NCI-H1092 treated with DMSO at 0.1 percent for 48 hours (cell line): ENCODE measurements around the gene MMS19.
A peak's percentile ranks its signal among the peaks of the same experiment; 100 is the strongest.
"Not testable (repeated sequence)": the region's sequence is repeated elsewhere in the genome, so short reads cannot be mapped to it uniquely, and the experiment has no call there.

Source experiments
- DNase-seq: peaks from one replicate; lab custom pipeline; 2025; lab: John Stamatoyannopoulos, UW

MMS19 gene

DNA sequence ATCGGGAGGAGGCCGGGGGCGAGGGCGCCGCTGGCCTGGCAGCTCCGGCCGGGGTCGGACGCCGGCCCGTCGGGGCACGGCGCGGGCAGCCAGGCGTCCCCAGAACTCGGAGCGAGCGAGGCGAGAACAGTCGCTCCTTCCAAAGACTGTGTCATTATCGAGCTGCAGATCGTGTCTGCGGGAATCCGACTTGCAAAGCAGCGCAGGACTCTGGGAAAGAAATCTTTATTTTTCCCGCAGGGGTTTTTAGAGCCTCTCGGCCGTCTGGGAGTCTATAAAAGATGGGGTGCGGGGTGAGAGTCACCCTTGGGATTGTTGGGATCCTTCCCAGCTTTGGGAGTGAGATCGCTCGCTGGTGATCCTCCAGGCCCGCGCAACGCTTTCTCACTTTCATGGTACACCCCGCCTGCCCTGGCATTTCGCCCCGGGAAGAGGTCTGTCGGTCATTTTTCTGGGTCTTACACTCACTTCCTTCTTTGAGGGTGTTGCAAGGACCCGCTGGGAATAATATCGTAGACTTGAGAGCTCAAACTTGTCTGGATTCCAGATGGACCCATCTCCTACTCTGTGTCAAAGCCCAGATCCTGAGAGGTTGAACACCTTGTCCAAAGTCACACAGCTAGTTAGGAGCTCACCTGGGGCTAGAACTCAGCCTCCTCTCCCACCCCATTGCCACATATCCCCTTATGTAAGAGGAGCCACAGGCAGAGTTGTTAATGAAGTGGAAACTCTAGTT is 1.5 kb upstream of the MMS19 start:
- DNase-seq = no peak

DNA sequence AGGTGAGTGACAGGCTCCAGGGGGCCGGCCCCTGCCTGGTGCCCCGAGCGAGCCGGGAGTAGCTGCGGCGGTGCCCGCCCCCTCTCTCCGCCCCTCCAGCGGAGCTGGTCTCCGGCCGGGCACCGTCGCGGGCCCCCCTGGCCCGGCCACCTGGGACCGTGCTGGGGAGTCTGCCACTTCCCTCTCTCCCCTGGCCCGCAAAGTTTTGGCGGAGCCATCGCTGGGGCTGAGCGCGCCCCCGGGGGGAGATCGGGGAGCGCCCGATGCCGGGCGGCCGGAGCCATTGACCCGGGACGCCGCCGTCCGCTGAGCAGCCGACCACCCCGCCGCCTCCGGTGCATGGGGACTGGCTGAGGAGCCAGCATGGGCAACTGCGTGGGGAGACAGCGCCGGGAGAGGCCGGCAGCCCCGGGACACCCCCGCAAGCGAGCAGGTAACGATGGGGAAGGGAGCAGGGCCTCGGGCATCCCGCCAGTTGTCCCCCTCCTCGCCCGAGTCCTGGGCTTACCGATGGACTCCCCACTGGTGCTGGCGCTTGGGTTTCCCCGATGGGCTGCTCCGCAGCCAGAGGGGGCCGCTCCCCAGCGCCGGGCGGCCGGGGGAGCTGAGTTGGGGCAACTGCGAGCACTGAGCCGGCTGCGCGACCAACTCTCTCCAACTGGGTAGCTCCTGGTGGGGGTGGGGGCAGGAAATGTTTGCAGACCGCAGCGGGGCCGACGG is 779 bp upstream of the MMS19 start, which contains the start of gene UBTD1:
TSS of gene UBTD1 (plus strand) at position 84 of the 720 bp plus-strand sequence. CDS start at position 364, 280 bp downstream.
- no peak for DNase-seq

DNA sequence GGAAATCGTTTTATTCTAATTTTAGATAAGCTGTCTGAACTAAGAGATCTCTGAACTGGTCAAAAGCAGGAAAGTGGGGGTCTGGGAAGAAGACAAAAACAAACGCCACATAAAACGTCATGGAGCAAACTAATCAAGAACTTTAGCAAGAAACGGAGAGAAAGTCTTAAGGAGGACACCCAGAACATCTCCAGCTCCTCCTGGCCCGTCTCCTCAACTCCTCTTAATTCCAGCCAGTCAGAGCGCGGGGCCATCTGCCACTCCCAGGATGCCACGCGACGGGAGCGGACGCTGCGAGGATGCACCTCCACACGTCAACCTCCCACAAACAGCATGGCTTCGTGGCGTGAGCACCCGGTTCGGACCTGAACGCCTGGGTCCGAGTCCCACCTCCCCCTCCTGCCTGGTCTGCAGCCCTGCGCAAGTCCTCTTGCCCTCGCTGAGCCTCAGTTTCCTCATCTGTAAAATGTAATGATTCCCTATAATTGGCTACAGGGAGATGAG is 598 bp downstream of the MMS19 start:
- peak; percentile 32 for DNase-seq

DNA sequence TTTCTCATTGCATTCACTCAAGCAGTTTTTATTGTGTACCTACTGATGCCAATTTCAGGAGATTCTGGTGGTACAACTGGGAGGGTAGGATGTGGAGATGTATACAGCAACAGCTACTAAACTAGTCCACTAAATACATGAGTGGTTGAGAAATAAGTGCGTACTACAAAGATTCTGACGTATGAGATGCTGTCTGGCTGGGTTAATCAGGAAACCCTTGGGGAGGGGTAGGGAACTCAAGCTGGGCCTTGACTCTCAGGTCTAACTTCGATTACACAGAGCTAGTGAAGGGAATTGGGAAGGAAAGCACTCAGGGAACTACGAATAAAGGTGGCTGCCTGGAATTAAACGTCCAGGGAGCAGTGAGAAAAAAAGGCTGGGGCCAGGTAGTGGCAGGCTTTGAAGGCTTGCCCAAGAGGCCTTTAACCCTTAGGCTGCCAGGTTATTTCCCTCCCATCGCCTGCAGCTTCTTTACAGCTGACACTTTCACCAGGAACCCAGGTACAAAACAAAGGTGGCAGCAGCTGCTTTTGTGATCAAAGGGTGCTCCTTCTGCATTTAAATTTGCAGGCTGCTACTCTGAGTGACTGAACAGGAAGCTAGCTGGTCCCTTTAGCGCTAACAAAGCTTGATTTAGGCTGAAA is 3.2 kb downstream of the MMS19 start:
- DNase-seq = no peak

DNA sequence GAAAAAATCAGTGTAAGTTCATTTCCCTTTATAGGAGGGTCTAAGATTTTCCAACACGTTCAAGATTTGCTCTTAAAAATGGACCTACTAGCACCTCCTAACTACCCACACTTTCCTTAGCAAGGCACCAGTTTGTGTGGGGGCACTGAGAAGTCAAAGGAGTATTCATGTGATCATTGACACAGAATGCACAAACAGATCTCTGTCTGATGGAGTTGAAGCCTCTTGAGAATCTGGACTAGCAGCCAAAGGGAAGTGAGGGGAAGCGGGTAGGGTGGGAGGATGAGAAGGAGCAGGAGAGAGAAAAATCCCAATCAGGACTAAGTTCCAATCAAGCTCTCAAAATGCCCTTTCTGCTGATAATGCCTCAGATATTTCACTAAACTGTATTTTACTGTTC is 4.1 kb downstream of the MMS19 start:
- no peak for DNase-seq

DNA sequence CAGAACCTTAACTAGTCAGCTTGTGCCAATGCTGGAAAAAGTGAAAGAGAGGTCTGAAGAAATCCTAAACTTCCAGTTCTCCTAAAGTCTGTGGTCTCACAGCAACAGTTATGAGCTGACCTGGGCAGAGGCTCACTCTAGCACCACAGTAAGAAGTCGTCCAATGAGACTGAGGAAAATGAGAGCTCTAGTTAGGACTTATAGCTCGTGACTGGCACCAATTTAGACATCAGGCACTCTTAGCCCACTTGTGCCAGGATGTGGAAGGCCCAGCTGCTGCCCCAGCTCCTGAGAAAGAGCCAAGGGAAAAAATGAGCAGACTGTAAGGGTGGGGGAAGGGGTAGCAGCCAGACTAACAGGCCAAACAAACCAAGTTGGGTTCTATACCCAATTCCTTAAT is 7.6 kb downstream of the MMS19 start:
- no peak for DNase-seq

DNA sequence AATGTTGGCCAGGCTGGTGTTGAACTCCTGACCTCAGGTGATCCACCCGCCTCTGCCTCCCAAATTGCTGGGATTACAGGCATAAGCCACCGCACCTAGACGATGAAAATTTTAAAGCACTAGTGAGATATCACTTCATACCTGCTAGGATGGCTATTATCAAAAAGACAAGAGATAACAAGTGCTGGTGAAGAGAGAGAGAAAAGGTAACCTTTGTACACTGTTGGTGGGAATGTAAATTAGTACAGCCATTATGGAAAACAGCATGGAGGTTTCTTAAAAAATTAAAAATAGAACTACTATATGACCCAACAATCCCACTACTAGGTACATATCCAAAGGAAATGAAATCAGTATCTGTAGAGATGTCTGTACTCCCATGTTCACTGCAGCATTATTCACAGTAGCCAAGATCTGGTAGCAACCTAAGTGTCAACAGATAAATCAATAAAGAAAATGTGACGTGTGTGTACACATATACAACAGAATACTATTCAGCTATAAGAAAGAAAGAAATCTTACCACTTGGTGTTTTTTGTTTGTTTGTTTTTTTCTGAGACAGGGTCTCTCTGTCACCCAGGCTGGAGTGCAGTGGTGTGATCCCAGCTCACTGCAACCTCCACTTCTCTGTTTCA is 12.5 kb downstream of the MMS19 start:
- DNase-seq = no peak

DNA sequence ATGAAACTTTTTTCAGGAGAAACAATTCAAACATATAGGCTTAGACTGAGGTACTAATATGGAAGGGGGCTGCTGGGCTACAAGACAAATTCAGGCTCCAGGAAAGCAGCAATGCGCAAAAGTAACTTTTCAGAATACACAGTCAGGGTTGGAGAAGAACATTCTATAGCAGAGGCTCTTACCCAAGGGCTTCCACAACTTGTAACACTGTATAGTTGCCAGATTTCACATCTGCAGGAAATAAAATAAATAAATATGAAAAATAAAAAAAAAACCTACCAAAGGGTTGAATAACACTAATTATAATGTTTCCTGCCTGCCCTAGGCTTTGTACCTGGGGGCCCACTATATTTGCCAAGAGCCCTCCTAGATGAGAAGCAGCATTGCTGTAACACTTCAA is 14.3 kb downstream of the MMS19 start:
- DNase-seq = no peak

DNA sequence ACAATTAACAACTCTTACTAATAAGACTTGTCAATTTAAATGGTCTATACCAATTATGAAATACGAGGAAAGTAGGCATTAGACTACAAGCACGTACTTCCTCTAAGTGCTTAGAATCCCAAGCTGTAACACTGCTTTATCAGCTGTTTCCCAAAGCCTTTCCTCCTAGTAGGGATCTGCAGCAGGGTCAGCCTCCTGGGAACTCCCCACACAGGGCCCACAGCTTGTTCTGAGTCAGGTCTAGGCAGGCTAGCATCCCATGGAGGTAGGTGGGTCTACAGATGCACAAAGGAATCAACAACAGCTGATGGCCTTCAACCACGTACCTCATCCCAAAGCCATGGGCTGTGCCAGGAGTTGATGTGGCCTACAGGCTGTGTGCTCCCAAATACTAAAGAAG is 14.7 kb downstream of the MMS19 start:
- no peak for DNase-seq

DNA sequence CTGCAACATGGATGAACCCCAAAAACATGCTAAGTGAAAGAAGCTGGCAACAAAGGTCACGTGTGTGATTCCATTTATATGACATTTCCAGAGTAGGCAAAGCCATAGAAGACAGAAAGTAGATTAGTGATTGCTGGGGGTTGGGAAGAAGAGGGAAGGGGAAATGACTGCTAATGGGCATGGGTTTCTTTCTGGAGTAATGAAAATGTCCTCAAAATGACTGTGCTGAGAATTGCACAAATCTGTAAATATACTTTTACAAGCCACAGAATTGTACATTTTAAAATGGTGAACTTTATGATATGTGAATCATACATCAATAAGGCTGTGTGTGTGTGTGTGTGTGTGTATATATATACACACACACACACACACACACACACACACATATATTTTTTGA is 15.8 kb downstream of the MMS19 start:
- DNase-seq = no peak

DNA sequence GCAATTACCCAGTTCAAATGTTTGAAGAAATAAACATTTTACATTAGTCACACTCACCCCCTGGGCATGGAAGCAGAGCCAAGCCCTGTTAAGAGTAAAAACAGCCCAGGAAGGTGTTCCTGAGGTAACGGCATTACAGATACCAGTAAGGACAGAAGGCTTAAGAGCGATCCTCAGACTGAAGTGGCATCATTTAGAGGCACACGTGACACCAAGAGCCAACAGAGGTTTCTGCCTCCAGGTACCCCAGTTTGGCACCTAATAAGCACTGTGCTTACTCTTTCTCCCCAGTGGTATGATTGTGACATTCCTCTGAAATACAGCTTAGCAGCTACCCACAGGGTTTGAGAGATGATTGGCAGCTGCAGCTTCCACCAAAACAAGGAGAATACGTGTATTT is 17.2 kb downstream of the MMS19 start:
- no peak for DNase-seq

DNA sequence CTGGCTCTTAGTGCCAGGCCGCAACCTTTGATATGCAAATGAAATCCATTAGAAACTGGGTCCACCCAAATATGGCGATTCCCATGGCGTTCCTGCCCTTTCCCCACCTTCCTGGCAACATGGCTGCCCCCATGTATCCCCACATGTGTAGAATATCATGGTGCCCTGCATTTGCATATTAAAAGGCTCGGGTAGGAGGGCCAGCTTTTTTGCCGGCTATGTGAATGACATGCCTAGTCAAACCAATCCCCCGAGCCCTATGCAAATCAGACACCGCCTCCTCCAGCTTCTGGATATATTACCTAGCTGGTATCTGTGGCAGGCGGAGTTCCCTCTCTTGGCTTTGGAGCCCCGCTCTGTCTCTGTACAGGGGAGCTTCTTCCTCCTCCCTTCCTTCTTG is 18.3 kb downstream of the MMS19 start:
- DNase-seq = no peak

DNA sequence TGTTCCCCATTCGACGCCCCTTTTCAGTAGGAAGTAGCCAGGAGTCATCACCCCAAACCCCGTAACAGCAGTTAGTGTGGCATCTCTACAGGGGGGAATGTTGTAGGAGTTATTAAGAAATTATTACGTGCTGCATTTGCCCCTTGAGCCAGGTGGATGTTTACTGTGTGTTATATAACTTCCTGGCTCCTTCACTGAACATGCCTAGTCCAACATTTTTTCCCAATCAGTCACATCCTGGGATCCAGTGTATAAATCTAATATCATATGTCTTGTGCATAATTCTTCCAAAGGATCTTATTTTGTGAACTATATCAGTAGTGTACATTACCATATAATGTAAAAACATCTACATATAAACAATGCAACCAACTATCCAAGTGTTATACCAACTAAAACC is 18.8 kb downstream of the MMS19 start:
- not testable (repeated sequence) for DNase-seq

DNA sequence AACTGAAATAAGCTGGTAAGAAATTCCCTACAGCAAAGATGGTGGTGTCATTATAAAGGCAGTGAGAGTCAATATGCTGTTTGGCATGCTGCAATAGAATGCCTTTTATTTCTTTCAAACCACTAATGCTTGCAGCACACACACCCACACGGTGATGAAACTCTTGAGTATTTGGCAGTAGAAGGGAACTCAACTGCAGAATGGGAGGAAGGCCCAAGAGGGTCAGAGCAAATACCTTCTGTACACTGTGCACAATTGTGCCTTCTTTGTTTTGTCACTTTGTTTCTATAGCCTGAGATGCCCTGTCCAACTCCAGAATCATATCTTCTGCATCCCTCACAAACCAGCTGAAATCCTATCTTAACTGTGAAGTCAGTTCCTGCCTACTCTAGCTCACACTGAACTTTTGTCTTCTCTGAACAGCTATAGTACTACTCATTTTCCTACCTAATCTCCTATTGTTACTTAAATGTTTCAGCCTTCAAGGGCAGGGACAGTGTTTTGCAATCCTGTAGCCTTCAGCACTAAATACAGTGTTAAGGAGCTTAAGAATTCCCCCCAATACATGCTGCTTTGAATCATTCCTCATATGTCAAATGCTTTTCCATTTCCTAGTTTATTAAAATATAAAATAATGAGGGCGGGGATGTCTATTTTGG is 22.2 kb downstream of the MMS19 start:
- DNase-seq = no peak

DNA sequence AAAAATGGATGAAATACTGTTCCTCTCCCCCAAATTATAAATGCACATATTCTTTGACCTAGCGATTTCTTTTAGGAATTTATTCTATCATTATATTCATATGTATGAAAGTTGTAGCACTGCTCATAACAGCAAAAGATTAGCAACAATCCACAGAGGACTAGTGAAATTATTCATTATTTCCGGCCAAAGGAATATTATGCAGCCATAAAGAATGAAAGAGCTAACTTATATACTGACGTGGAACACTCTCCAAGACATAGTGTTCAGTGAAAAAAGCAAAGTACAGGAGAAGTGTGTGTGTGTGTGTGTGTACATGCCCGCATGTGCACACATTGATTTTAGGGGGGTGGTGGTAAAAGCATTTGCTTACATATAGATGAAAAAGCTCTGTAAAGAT is 23.3 kb downstream of the MMS19 start:
- DNase-seq = no peak

DNA sequence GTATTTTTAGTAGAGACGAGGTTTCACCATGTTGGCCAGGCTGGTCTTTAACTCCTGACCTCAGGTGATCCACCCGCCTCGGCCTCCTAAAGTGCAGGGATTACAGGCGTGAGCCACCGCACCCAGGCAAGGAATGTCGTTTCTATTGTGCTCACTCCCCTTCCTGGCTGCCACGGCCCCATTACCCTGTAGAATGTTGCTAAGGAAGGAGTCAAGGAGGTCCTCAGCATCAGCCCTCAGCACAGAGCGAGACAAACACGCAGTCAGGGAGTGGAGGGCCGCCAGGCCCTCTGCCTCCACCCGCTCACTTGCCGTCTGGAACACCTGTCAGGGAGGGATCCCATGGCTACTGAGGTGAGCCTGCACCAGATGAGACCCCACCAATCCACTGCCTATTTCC is 29.4 kb downstream of the MMS19 start:
- DNase-seq = not testable (repeated sequence)

DNA sequence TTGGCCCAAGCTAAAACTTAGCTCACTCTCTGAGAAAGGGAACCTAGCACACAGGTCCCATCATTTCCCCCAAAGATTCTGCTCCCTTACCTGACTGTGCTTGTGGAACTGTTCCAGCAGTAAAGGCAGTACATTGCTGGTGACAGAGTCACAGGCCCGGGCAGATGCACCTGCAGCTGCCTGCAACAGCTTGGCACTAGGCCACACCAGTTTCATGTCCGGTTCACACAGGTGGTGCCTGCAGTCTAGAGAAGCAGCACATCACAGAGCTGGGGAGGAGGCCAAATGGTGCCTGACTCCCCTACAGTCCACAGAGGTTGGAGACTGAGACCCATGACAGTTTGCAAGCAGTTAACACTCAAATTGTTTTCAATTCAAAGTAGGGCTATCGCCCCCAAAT is 30.1 kb downstream of the MMS19 start:
- DNase-seq = no peak

DNA sequence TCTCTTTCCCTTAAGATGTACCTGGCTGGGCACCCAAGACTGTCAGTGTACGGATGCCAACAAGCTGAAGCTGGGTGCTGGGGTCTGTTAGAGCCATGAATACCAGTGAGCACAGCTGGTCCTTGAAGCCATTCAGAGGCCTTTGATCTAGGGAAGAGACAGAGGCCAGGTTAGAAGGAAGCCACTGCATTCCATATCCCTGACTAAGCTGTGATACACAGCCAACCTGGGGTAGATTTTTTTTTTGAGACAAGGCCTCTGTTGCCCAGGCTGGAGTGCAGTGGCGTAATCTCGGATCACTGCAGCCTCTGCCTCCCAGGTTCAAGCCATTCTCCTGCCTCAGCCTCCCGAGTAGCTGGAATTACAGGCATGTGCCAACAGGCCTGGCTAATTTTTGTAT is 31.5 kb downstream of the MMS19 start:
- no peak for DNase-seq

DNA sequence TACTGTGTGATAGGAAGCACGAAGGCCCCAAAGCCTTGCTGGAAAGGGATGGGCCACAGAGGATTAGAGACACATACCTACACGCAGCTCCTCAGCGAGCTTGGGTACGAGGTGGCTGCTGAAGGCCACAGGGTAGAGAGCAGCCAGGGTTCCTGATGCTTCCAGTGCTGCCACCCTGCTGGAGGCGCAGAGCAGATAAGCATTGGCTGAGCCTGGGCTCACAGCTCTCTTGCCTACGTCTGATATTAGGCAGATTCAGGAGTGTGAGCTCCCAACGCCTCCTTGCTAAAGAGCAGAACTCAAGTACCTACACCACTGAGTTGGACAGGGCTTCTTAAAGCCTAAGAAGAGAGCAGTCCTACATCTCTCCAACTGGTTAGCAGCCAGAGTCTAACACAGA is 32.2 kb downstream of the MMS19 start:
- DNase-seq = no peak

DNA sequence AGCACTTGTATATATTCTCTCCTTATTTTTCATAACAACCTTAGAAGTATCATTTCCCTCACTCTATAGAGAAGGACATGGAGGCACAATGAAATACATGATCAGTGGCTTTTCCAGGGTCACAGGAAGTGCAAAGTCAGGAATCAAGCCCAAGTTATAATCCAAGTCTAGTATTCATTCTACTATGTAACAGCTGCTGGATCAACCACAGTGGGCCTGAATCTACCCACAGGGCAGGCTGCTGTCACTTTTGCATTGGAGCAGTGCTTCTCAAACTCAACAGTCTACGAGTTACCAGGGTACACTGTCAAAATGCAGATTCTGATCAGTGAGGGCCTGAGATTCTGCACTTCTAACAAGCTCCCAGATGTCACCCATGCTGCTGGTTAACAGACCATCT is 34.0 kb downstream of the MMS19 start:
- DNase-seq = no peak

DNA sequence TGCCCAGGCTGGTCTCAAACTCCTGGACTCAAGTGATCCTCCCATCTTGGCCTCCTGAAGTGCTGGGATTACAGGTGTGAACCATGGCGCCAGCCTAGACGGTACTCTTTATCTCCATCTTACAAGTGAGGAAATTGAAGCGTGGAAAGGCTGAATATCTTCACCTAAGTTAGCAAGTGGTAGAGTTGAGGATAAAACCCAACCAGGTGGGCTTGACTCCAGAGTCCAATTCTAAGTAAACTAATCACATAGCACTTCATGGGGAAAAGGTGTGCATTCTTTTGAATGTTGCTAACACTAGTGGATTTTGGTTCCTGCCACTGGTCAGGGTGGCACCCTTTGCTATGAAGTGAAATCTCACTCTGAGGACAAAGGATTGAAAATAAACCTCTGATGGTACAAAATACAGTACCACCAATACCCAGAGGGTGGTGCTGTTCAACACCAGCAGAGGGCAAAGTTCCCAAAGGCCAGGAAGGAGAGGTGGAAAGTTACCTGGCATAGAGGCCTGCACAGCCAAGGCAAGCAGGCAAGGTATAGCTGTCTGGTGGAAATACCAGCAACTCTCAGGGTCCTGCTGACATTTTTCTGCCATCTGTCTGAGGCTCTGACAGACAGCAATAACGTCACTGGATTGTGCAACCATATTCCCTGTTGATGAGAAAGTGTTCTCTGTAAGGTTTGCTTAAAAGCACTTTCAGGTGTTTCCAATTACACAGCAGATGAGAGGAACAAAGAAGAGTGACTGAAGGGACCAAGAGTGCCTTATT is 34.7 kb downstream of the MMS19 start:
- peak; percentile 32 for DNase-seq
